ENCODE data around the gene MYO3B.

- TF ChIP-seq EZH2 (IDR thresholded peaks at IDR 0.05; ENCODE audit: borderline replicate concordance, low read depth, low read length, severe bottlenecking) (no peak), CTCF (IDR thresholded peaks at IDR 0.05; ENCODE audit: extremely low read depth in 1 of 2, insufficient read depth in 1 of 2, low read depth in 1 of 2, low read length in 2 of 2) (no peak)
Observed at GRCh38 chr2:170484552-170484951, 306.6 kb downstream of the MYO3B start.
